Stimulated activated CD8-positive, alpha-beta memory T cell treated with anti-CD3 and anti-CD28 coated beads, Interleukin-15, amount 100 ng/mL, for 24 hours (primary cell): ENCODE results near the gene RAG1.

ENCODE experiments used
- DNase-seq: peaks from one replicate; pipeline ENCODE4 v3.0.0-alpha.2; 2020; ENCODE audit warnings: low read depth

The RAG1 gene

DNA sequence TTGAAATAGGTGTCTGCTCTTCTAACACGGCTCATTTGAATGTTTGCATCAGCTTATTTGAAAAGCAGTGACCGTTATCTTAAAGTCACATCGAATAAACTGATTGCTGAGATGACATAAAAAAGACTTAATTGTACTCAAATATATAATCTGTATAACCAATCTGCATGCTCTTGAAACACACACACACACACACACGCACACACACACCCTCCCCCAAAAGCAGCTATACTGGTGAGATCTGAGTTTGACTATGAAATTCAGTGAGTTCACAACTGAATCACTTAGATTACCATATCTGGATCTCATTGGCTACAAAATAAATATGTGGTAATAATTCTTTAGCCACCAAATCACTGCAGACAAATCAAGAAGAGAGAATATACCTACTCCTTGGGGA lies 22.7 kb downstream of the RAG1 start:
- no peak for DNase-seq

DNA sequence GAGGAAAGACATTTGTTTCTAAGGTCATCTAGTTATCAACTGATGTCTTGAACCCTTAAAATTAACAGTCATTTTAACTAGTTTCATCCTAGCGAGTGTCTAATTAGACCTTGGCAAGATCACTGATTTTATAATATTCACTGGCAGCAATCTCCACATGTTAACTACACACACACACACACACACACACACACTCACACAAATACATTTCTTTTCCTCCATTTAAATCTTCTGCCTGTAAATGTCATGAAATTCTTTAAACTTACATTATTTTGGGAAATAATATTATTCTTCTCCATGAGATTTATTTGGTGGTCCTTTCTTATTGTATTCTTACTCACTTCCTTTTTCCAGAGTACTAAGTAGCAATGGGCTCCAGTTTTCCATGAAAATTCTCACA lies 23.6 kb downstream of the RAG1 start:
- DNase-seq, result no peak

DNA sequence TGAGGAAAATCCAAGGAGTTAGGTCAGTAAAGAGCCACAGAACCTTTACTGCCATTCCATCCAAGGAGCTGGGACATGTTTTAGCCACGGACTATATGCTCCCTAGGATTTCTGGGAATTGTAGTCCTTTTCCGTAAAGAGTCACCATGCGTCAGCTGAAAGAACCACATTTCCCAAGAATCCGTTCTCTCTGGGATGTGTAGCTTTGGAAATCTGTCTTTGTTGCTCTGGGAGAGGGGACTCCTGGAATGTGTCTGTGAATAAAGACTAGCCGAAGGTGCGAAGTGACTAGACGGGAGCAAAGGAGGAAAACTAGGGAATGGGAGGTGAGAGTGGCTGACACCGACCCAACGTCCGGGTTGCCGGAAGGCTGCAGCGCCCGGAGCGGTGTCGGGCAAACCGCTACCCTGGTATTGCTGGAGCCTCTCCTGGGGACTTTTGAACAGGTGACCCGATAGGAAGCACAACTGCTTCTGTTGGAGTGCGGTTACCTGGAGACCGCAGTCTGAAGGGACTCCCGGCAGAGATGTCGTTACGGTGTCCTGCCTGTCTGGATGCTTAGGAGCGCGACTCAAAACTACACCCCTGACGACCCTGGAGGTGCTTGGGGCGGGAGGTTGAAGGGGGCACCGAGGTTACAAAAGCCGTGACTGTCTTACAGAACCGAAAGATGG lies 26.6 kb downstream of the RAG1 start, which contains the start of gene IFTAP:
Gene IFTAP (plus strand): TSS at position 187 of the 674 bp plus-strand sequence. CDS start 15,602 bp downstream, outside the sequence.
- no peak for DNase-seq

DNA sequence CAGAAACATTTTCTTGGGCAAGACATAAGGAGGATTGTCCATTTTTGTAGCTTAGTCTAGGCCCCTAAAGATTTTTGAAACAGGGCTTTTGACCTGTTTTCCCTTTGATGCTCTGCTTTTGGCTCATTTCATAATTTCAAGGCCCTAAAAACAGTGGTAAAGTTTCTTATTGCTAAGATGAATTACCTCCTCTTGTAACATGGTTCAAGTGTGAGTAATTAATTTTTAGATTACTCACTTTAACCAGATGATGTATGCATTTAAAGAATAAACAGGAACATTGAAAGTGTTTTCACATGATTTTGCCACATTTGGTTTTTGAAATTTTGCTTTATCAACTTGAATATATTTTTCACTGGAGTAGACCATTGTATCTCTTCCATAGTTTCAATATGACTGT lies 29.1 kb downstream of the RAG1 start:
- no peak for DNase-seq

DNA sequence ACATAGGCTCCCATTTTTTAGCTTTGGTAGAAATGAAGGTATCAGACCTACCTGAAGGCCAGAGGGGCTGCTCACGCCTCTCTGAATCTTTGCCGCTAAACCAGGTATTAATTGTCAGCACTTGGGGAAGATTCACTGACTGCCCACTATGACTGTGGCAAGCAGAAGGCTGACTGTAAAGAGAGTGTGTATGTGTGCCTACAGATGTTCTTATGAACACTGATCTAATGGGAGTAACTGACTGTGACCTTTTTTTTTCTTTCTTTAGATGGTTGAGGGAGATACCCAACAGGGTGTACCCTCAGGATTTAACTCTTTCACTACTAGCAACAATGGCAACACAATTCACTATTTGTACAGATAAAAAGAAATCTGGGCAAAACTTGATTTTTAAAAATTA lies 30.2 kb downstream of the RAG1 start, which contains the start of gene RAG2:
Gene RAG2 (minus strand): TSS at position 186 of the 400 bp plus-strand sequence. CDS start 4,068 bp downstream, outside the sequence.
- DNase-seq, result no peak

DNA sequence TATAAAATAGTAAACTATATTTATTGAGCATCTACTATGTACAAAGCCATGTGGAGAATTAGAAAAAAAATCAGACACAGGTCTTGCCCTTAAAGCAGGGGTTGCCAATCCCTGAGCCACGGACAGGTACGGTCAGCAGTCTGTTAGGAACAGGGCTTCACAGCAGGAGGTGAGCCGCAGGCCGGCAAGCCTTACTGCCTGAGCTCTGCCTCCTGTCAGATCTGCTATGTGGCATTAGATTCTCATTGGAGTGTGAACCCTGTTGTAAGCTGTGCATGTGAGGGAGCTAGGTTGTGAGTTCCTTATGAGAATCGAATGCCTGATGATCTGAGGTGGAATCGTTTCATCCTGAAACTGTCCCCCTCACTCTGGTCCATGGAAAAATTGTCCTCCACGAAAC lies 32.4 kb downstream of the RAG1 start:
- no peak for DNase-seq

DNA sequence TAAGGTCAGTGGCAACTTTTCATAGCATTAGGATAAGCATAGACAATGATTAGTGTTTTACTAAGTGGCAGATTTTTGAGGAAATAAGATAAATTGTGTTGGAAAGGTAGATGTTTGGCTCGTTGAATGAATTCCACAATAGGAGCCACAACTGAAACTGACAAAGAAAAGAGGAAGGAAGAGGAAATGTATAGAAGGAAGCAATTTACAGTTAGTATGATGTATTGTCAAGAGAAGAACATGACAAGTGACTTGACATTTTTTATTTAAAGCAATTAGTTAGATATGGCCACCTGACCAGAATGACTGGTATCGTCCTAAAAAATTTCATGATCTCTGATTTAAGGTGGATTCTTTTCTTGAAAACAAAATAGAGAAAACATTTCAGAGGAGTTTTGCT lies 33.3 kb downstream of the RAG1 start:
- DNase-seq, result no peak

DNA sequence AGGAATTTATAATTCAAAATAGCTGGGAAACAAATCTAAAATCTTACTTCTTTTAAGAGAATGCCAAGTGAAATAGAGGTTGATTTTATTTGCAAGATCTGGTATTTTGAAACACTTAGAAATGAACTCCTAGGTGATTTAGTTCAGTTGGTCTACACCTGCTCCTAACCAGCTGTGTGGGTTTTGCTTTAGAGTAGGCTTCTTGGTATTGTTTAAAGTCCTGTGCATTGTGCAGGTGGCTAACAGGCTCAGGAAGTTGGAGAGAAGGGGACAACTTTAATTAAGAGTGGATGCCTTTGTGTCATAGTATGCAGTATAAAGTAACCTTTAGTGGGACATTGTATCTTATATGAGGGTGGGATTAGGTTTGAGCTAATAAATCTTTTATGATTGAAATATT lies 34.3 kb downstream of the RAG1 start:
- DNase-seq, result no peak

DNA sequence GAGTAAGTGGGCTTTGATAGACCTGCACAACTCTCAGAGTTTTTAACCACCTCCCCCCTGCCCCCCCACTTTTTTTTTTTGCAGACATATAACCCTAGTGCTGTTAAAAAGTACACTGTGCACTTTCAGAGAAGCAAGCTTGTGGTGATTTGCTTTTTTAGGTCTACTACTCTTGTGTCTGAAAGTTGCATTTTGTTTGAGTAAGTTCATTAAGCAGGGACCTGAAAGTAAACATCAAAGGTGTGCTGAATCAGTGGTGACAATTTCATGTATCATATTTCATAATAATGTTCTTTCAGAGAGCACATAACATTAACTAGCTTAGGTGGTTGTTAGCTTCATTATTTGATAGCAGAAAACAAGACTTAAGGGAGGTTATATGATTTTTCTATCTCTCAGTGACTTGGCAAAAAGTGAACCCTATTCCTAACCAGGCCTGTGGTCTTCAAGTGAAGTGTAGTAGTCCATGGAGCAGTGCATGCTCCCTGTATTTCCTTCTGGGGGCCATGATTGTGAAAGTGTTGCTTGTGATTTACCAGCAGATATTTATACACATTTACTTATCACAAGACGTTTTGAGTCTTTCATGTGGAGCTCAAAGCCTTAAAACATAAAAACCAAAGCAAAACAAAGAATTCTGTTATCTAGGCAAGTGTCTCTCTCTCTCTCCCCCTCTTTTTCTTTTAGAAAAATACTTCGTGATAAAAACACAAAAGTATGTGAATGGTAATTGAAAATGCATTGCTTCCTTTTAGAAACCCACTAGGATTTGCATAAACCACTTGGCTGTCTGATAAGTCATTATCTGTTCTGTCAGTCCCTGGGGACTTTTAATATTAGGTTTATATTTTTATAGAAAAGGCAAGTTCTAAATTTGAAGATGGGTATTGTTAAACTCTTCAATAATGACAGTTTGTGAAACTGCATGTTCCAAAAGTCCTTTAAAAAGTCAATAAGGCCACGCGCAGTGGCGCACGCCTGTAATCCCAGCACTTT lies 37.7 kb downstream of the RAG1 start:
- no peak for DNase-seq

DNA sequence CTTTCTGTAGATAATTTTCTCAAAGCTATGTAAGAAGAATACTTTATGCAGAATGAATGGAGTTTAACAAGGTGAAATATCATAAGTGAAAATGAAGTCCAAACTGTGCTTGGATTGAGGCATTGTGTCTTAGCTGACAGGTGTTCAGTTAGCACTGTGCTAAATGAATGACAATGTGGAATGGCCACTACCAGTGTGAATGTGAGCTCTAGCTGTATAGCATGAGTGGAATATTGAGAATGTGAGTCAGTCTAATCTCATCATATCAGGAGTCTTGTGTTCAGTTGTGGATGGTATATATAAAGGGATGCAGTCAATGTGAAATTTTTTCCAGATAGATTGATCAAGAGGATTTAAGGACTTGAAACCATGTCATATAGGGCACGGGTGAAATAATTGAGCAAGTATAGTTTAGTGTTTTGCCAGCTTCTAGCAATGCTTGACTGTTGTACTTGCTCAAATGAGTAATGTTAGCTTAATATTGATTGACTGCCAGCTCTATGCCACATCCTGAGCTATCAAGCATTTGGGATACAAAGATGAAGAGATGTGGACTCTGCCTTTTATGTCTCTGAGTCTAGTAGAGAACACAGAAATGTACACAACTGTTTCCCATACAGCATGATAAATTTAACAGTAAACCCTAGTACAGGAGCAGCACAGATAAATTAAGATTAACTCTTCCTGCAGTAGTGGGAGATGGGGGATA lies 40.8 kb downstream of the RAG1 start:
- DNase-seq, result no peak

DNA sequence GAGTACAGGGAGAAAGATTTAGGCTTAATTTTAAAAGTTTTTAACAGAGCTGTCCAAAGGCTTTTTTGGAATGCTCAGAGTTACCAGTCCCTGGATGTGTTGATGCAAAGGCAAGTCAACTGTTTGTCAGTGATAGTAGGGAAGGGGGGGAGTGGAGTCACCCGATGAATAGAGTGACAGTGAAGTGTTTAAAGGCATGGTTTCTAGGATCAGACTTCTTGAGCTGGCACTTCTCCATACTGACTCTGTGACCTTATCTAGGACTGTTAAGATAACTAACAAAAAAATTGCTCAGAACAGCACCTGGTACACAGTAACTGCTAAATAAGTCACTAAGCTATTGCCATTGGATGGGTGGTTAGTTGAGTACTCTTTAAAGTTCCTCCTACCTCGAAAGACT lies 41.6 kb downstream of the RAG1 start:
- no peak for DNase-seq

DNA sequence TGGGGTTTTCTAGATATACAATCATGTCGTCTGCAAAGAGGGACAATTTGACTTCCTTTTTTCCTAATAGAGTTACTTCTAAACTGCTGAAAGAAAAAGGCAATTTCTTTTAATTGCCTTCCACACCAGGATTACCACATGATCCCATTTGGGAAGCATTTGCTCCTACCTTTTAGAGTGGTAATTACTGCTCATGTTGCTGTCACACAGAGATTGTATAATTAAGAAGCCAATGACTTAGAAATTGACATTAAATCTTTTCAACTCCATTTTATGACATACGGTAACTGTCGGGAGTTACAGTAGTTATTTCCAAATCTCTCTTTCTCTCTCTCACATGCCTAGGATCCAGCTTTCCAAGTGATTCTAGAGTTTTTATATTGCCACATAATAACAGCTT lies 48.0 kb downstream of the RAG1 start:
- no peak for DNase-seq

DNA sequence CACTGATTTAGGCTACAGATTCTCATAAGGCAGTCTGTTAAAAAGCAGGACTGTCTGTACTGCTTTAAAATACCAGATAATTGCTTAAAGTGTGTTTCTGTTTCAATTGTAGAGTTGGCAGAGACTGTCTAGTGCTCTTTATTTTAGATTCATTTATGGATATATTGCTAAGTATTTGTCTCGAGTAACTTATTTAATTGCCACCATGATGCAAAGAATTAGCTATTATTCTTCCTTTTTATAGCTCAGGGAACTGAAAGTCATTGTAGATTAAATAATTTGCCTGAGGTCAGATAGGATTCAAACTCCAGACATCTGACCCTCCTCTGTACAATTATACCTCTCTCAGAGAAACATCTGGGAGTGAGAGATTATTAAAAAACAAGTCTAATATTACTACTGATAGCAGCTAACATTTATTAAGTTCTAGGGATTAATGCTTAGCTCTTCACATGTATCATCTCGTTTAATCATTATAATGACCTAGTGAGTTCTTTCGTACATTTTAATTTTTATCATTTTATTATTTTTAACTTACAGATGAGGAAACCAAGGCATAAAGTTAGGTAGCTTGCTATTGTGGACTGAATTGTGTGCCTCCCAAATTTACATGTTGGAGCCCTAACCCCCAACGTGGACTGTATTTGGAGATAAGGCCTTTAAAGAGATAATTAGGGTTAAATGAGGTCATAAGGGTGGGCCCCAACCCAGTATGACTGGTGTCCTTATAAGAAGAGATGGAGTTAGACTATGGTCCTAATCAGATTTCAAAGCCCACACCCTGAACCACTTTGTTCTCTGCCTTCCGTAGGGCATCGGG lies 49.9 kb downstream of the RAG1 start:
- no peak for DNase-seq

DNA sequence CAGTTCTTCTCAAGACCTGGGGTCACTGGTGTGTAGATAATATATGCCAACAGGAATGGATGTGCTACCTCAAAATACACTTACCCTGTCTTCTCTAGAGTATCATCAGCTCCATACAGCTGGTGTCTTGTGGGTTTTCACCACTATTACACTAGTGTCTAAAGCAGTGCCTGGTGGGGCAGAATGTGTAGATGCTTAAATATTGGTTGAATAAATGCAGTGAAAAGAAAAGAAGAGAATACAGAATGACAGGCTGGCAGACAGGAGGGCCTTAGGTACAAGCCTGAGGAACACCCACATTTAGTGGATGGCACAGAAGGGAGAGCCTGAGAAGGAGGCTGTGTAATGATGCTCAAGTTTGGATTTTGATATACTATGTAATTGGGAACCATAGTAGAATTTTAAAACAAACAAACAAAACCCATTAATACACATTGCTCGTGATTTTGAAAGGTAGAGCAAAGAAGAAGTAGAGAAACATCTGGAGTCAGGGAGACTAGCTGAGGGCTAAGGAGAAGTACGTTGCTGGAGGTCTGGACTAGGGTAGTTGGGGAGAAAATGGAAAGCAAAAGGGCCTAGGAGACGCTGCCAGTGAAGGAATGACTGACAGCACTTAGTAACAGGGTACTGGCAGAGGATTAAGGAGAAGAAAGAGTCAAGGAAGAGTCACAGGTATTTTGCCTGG lies 50.7 kb downstream of the RAG1 start:
- DNase-seq, result no peak

DNA sequence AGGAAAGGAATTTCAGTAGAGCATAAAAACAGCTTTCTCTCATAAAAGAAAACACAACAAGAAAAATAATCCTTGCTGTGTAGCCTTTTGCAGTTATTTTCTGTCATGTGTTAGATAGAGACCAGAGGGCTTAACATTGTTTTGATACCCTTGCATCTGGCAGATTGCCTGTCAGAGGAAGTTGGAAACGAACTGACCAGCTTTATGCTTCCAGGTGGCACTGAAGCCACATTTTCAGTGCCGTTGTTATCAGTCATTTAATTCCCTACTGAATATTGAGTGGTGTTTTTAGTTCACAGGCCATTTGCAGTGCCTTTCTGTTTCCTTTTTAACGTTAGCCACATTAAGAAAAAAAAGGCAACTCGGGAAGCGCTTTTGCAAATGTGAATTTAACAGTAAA lies 51.7 kb downstream of the RAG1 start:
- no peak for DNase-seq

DNA sequence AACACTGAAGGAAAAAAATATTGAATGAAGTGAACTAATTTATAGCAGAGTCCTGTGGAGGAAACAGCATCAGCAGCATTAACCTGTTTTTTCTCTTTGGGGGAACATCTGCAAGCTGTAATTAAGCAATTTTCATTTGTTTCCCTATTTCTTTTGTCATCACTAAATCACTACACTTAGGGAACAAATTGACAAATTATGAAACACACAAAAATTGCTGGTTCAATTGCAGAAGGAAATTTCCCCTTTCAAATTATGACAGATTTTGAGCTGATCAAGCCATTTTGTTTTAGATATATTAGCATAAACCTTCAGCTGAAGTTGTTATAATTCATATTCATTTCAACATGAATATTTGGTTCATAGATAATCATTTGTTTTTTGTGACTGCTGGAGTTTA lies 52.4 kb downstream of the RAG1 start:
- DNase-seq, result no peak

DNA sequence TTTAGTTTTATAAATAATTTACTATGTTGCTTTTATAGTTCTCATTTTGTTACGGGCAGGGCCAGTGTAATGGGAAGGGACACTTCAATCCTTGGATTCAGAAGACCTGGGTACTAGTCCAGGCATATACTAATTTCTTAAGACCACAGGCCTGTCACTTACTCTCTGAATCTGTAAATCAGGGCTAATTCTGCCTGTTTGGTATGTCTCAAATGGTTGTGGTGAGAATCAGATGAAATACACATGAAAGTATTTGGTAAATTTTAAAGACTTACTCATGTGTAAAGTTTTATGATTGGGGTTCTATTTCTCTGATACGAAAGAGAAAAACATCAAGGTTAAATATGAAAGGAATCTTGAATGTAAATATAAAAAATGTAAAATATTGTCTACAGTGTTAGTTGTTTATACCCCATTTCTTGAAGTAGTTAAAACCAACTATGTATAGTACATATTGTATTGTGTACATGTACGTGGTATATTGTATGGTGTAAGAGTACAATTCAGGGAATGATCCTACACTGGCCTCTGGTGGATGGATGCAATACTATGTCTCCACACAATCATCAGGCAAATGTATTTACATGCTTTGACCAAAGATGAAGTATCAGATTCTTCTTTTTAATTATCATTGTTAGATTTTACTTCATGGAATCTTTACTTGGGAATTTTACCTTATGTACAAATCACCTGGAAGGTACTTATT lies 54.8 kb downstream of the RAG1 start:
- no peak for DNase-seq

DNA sequence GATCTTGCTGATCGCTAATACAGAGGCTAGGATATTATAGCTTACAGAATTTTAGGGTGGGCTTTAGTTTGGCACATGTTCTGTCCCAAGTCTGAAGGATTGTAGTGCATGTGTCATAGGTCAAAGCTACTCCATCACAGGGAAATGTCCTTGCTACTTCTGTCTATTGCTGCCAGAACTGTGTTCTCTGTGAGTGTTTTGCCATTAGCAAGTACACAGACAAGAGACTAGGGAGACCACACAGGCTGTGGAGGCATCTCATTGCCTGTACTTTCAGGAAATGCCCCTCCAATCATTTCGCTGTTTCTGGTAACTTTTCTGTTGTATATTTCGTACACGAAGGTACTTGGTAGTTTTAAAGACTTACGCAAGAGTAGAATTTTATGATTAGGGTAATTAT lies 55.7 kb downstream of the RAG1 start:
- no peak for DNase-seq

DNA sequence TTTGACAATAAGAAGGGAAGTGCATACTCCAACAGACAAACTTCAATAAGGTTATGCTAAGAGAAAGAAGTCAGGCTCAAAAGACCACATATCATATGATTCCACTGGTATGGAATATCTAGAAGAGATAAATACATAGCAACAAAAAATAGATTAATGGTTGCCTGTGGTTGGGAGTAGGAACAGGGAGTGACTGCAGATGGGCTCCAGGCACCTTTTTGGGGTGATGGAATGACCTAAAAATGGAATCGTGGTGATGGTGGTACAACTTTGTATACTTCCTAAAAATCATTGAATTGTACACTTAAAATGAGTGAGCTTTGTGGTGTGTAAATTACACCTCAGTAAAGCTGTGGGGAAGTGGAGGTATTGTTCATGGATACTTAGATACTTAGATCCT lies 59.2 kb downstream of the RAG1 start:
- no peak for DNase-seq

DNA sequence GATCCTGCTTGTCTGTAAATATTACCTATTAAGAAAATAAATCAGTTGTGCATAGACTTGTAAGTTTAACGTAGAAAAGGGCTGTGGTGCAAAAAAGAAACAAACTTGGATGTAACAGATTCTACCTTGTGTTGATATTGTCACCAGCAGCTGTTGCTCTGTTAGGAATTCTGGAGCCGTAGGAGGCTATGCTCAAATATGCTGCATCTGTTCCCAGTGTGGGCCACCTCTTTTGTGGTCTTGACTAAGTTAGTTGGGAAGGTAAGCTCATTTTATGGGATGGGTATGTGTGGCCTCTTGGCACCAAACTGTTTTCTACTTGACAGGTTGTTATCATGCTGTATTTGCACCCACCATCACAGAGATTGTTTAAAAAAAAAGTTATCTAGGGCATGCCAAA lies 59.7 kb downstream of the RAG1 start:
- DNase-seq, result no peak
